ENCODE data around the gene CTCF.

The CTCF gene

GRCh38 chr16:67539691-67540635, 22.4 kb upstream of the CTCF start:
- no peak overlapping the region for H2AFZ ChIP-seq (ENCODE audit: low read depth, low read length)
- H3K9me3 ChIP-seq (ENCODE audit: low read length) = no peaks in the 10 kb centered on the region
- H3K36me3 ChIP-seq (ENCODE audit: insufficient read depth, low read length) = peaks cover 40% of the 10 kb centered on the region
- H3K4me3 ChIP-seq (ENCODE audit: low read length) = no peak overlapping the region
- peaks cover 14% of the 10 kb centered on the region for H3K4me1 ChIP-seq (ENCODE audit: insufficient read depth, low read length)
- no peaks in the 10 kb centered on the region for H3K27me3 ChIP-seq (ENCODE audit: insufficient read depth, low read length)

- Histone ChIP-seq H3K4me3 (ENCODE audit: low read length) (no peak overlapping the region), H3K27me3 (ENCODE audit: insufficient read depth, low read length) (no peaks in the 10 kb centered on the region), H2AFZ (ENCODE audit: low read depth, low read length) (no peak overlapping the region), H3K4me1 (ENCODE audit: insufficient read depth, low read length) (peaks cover 14% of the 10 kb centered on the region), H3K36me3 (ENCODE audit: insufficient read depth, low read length) (peaks cover 45% of the 10 kb centered on the region), H3K9me3 (ENCODE audit: low read length) (no peaks in the 10 kb centered on the region)
Observed at GRCh38 chr16:67540756-67541155, 21.6 kb upstream of the CTCF start.

- Histone ChIP-seq H3K4me3 (ENCODE audit: low read length) (no peak overlapping the region), H3K36me3 (ENCODE audit: insufficient read depth, low read length) (peaks cover 50% of the 10 kb centered on the region), H3K4me1 (ENCODE audit: insufficient read depth, low read length) (peaks cover 14% of the 10 kb centered on the region), H2AFZ (ENCODE audit: low read depth, low read length) (no peak overlapping the region), H3K9me3 (ENCODE audit: low read length) (no peaks in the 10 kb centered on the region), H3K27me3 (ENCODE audit: insufficient read depth, low read length) (no peaks in the 10 kb centered on the region)
Observed at GRCh38 chr16:67541391-67542263, 20.7 kb upstream of the CTCF start.

- H3K9me3 ChIP-seq (ENCODE audit: low read length) = no peaks in the 10 kb centered on the region
- peaks cover 12% of the 10 kb centered on the region for H3K4me1 ChIP-seq (ENCODE audit: insufficient read depth, low read length)
- no peaks in the 10 kb centered on the region for H3K27me3 ChIP-seq (ENCODE audit: insufficient read depth, low read length)
- peaks cover 50% of the 10 kb centered on the region for H3K36me3 ChIP-seq (ENCODE audit: insufficient read depth, low read length)
- no peak overlapping the region for H3K4me3 ChIP-seq (ENCODE audit: low read length)
- no peak overlapping the region for H2AFZ ChIP-seq (ENCODE audit: low read depth, low read length)
Observed at GRCh38 chr16:67542464-67542863, 19.9 kb upstream of the CTCF start.

GRCh38 chr16:67543036-67543435, 19.3 kb upstream of the CTCF start:
- H3K4me3 ChIP-seq (ENCODE audit: low read length) = no peak overlapping the region
- H3K4me1 ChIP-seq (ENCODE audit: insufficient read depth, low read length) = peaks cover 9% of the 10 kb centered on the region
- H3K36me3 ChIP-seq (ENCODE audit: insufficient read depth, low read length) = peaks cover 50% of the 10 kb centered on the region
- no peak overlapping the region for H2AFZ ChIP-seq (ENCODE audit: low read depth, low read length)
- no peaks in the 10 kb centered on the region for H3K27me3 ChIP-seq (ENCODE audit: insufficient read depth, low read length)
- H3K9me3 ChIP-seq (ENCODE audit: low read length) = no peaks in the 10 kb centered on the region

- H3K9me3 ChIP-seq (ENCODE audit: low read length) = no peaks in the 10 kb centered on the region
- H3K4me3 ChIP-seq (ENCODE audit: low read length) = no peak overlapping the region
- peaks cover 4% of the 10 kb centered on the region for H3K4me1 ChIP-seq (ENCODE audit: insufficient read depth, low read length)
- H2AFZ ChIP-seq (ENCODE audit: low read depth, low read length) = no peak overlapping the region
- H3K27me3 ChIP-seq (ENCODE audit: insufficient read depth, low read length) = no peaks in the 10 kb centered on the region
- peaks cover 54% of the 10 kb centered on the region for H3K36me3 ChIP-seq (ENCODE audit: insufficient read depth, low read length)
Observed at GRCh38 chr16:67543582-67543981, 18.7 kb upstream of the CTCF start.

- no peak overlapping the region for H2AFZ ChIP-seq (ENCODE audit: low read depth, low read length)
- no peaks in the 10 kb centered on the region for H3K27me3 ChIP-seq (ENCODE audit: insufficient read depth, low read length)
- H3K36me3 ChIP-seq (ENCODE audit: insufficient read depth, low read length) = peaks cover 62% of the 10 kb centered on the region
- no peak overlapping the region for H3K4me3 ChIP-seq (ENCODE audit: low read length)
- no peaks in the 10 kb centered on the region for H3K4me1 ChIP-seq (ENCODE audit: insufficient read depth, low read length)
- no peaks in the 10 kb centered on the region for H3K9me3 ChIP-seq (ENCODE audit: low read length)
Observed at GRCh38 chr16:67544329-67544841, 17.9 kb upstream of the CTCF start.

- no peak overlapping the region for H3K4me3 ChIP-seq (ENCODE audit: low read length)
- no peaks in the 10 kb centered on the region for H3K9me3 ChIP-seq (ENCODE audit: low read length)
- no peaks in the 10 kb centered on the region for H3K4me1 ChIP-seq (ENCODE audit: insufficient read depth, low read length)
- no peaks in the 10 kb centered on the region for H3K27me3 ChIP-seq (ENCODE audit: insufficient read depth, low read length)
- peaks cover 61% of the 10 kb centered on the region for H3K36me3 ChIP-seq (ENCODE audit: insufficient read depth, low read length)
- no peak overlapping the region for H2AFZ ChIP-seq (ENCODE audit: low read depth, low read length)
Observed at GRCh38 chr16:67544844-67545664, 17.3 kb upstream of the CTCF start.

- Histone ChIP-seq H2AFZ (ENCODE audit: low read depth, low read length) (no peak overlapping the region), H3K27me3 (ENCODE audit: insufficient read depth, low read length) (no peaks in the 10 kb centered on the region), H3K4me1 (ENCODE audit: insufficient read depth, low read length) (no peaks in the 10 kb centered on the region), H3K9me3 (ENCODE audit: low read length) (no peaks in the 10 kb centered on the region), H3K36me3 (ENCODE audit: insufficient read depth, low read length) (peaks cover 56% of the 10 kb centered on the region), H3K4me3 (ENCODE audit: low read length) (no peak overlapping the region)
Observed at GRCh38 chr16:67545665-67546024, 16.7 kb upstream of the CTCF start.

- no peak overlapping the region for H2AFZ ChIP-seq (ENCODE audit: low read depth, low read length)
- no peak overlapping the region for H3K4me3 ChIP-seq (ENCODE audit: low read length)
- H3K36me3 ChIP-seq (ENCODE audit: insufficient read depth, low read length) = peaks cover 52% of the 10 kb centered on the region
- no peaks in the 10 kb centered on the region for H3K9me3 ChIP-seq (ENCODE audit: low read length)
- H3K27me3 ChIP-seq (ENCODE audit: insufficient read depth, low read length) = no peaks in the 10 kb centered on the region
- no peaks in the 10 kb centered on the region for H3K4me1 ChIP-seq (ENCODE audit: insufficient read depth, low read length)
Observed at GRCh38 chr16:67546091-67546501, 16.2 kb upstream of the CTCF start.

- peaks cover 46% of the 10 kb centered on the region for H3K36me3 ChIP-seq (ENCODE audit: insufficient read depth, low read length)
Observed at GRCh38 chr16:67546761-67547422, 15.4 kb upstream of the CTCF start.

More at GRCh38 chr16:67546761-67547422, 15.4 kb upstream of the CTCF start:
- no peaks in the 10 kb centered on the region for H3K4me1 ChIP-seq (ENCODE audit: insufficient read depth, low read length)
- no peak overlapping the region for H3K4me3 ChIP-seq (ENCODE audit: low read length)
- no peaks in the 10 kb centered on the region for H3K27me3 ChIP-seq (ENCODE audit: insufficient read depth, low read length)
- no peak overlapping the region for H2AFZ ChIP-seq (ENCODE audit: low read depth, low read length)
- no peaks in the 10 kb centered on the region for H3K9me3 ChIP-seq (ENCODE audit: low read length)
